HEK293 (cell line): ENCODE results near the gene EPS8.

Experiments
- CTCF ChIA-PET: fragments of 350-600 bp; formaldehyde crosslinking; extraction: SDS; loops from one replicate; lab custom pipeline; 2021; ENCODE audit warnings: antibody characterized with exemption; lab: Yijun Ruan, JAX
- POLR2A ChIA-PET: fragments of 300-600 bp; formaldehyde crosslinking; extraction: SDS; loops from one replicate; lab custom pipeline; 2020; ENCODE audit warnings: antibody characterized with exemption, inconsistent platforms; lab: Yijun Ruan, JAX
- H3K27ac ChIP-seq: fragments of 200-500 bp; sonication (Bioruptor generic); 2 replicates; pipeline ENCODE4 v1.5.1; 2014; ENCODE audit warnings: low read depth, low read length, control low read depth, inconsistent platforms; ENCODE audit errors: extremely low read depth
- H3K36me3 ChIP-seq, 2 experiments: fragments of 200-500 bp in 1 of 2; sonication (Bioruptor generic) in 1 of 2; 1 replicate in 1 of 2; 2 replicates in 1 of 2; pipeline ENCODE4 v1.5.1; 2014 to 2017; ENCODE audit warnings: inconsistent platforms in 2 of 2, low read length in 2 of 2; ENCODE audit not compliant: control insufficient read depth in 2 of 2, insufficient read depth in 1 of 2
- H3K4me1 ChIP-seq: fragments of 200-500 bp; sonication (Bioruptor generic); 2 replicates; pipeline ENCODE4 v1.5.1; 2014; ENCODE audit warnings: mild to moderate bottlenecking, low read length, inconsistent platforms; ENCODE audit not compliant: control insufficient read depth, insufficient read depth
- H3K4me3 ChIP-seq: 2 replicates; pipeline ENCODE4 v1.5.1; 2011; ENCODE audit warnings: low read depth, mild to moderate bottlenecking, control low read depth, low read length, moderate library complexity
- H3K9me3 ChIP-seq: fragments of 200-500 bp; sonication (Bioruptor generic); 2 replicates; pipeline ENCODE4 v1.5.1; 2014; ENCODE audit warnings: low read depth, low read length, inconsistent platforms; ENCODE audit not compliant: control insufficient read depth, insufficient read depth
- GLI4 ChIP-seq: fragments of 450-650 bp; formaldehyde crosslinking; IDR thresholded peaks from 2 replicates; pipeline ENCODE4 v1.5.1; 2016; ENCODE audit warnings: missing biosample characterization, missing genetic modification characterization
- INSM2 ChIP-seq: fragments of 450-650 bp; formaldehyde crosslinking; IDR thresholded peaks from 2 replicates; pipeline ENCODE4 v1.5.1; 2016; ENCODE audit warnings: missing biosample characterization, missing genetic modification characterization
- KLF9 ChIP-seq: fragments of 450-650 bp; formaldehyde crosslinking; IDR thresholded peaks from 2 replicates; pipeline ENCODE4 v1.5.1; 2016; ENCODE audit warnings: missing biosample characterization, missing genetic modification characterization, low read depth
- MEIS1 ChIP-seq: sonication (generic); formaldehyde crosslinking; IDR thresholded peaks from 2 replicates; pipeline ENCODE4 v1.8.1; 2022; ENCODE audit warnings: missing genetic modification reagents, mild to moderate bottlenecking, borderline replicate concordance
- OVOL3 ChIP-seq: fragments of 450-650 bp; formaldehyde crosslinking; IDR thresholded peaks from 2 replicates; pipeline ENCODE4 v1.5.1; 2016; ENCODE audit warnings: missing biosample characterization, missing genetic modification characterization
- PRDM2 ChIP-seq: fragments of 450-650 bp; formaldehyde crosslinking; IDR thresholded peaks from 2 replicates; pipeline ENCODE4 v1.5.1; 2016; ENCODE audit warnings: missing biosample characterization, missing genetic modification characterization, borderline replicate concordance
- SP3 ChIP-seq: fragments of 450-650 bp; formaldehyde crosslinking; IDR thresholded peaks from 2 replicates; pipeline ENCODE4 v1.5.1; 2016; ENCODE audit warnings: missing biosample characterization, missing genetic modification characterization
- SP7 ChIP-seq: fragments of 450-650 bp; formaldehyde crosslinking; IDR thresholded peaks from 2 replicates; pipeline ENCODE4 v1.5.1; 2016; ENCODE audit warnings: missing biosample characterization, missing genetic modification characterization
- TSHZ1 ChIP-seq: fragments of 450-650 bp; formaldehyde crosslinking; IDR thresholded peaks from 2 replicates; pipeline ENCODE4 v1.5.1; 2016; ENCODE audit warnings: missing biosample characterization, missing genetic modification characterization, borderline replicate concordance
- YY1 ChIP-seq: fragments of 450-650 bp; formaldehyde crosslinking; IDR thresholded peaks from 2 replicates; pipeline ENCODE4 v1.5.1; 2018; ENCODE audit warnings: missing biosample characterization, missing genetic modification characterization
- ZNF112 ChIP-seq: fragments of 450-650 bp; formaldehyde crosslinking; IDR thresholded peaks from 2 replicates; pipeline ENCODE4 v1.5.0; 2017; ENCODE audit warnings: missing biosample characterization, missing genetic modification characterization
- ZNF148 ChIP-seq: fragments of 450-650 bp; formaldehyde crosslinking; IDR thresholded peaks from 2 replicates; pipeline ENCODE4 v1.5.0; 2017; ENCODE audit warnings: missing biosample characterization, missing genetic modification characterization, borderline replicate concordance
- ZNF280D ChIP-seq: fragments of 450-650 bp; formaldehyde crosslinking; IDR thresholded peaks from 2 replicates; pipeline ENCODE4 v1.5.1; 2016; ENCODE audit warnings: missing biosample characterization, missing genetic modification characterization
- ZNF548 ChIP-seq: fragments of 450-650 bp; formaldehyde crosslinking; IDR thresholded peaks from 2 replicates; pipeline ENCODE4 v1.5.1; 2016; ENCODE audit warnings: missing biosample characterization, missing genetic modification characterization
- ZNF660 ChIP-seq: fragments of 450-650 bp; IDR thresholded peaks from 2 replicates; pipeline ENCODE4 v1.5.1; 2018; ENCODE audit warnings: missing biosample characterization, mild to moderate bottlenecking, missing genetic modification characterization
- ZNF670 ChIP-seq: fragments of 450-650 bp; formaldehyde crosslinking; IDR thresholded peaks from 2 replicates; pipeline ENCODE4 v1.5.1; 2016; ENCODE audit warnings: missing biosample characterization, missing genetic modification characterization, low read depth
- ZNF692 ChIP-seq: fragments of 450-650 bp; formaldehyde crosslinking; IDR thresholded peaks from 2 replicates; pipeline ENCODE4 v1.5.1; 2016; ENCODE audit warnings: missing biosample characterization, missing genetic modification characterization

EPS8 gene

GRCh38 chr12:15682826-15683225, 106.4 kb downstream of the EPS8 start (continued):
- TF ChIP-seq ZNF148 (tag by site-specific recombination) (no peak), ZNF548 (tag by site-specific recombination) (no peak), MEIS1 (no peak), OVOL3 (tag by site-specific recombination) (no peak)

- ChIA-PET POLR2A (no interaction called here), CTCF (no interaction called here)
- Histone ChIP-seq H3K4me3 (no peak overlapping the region), H3K36me3 (no peaks in the 10 kb centered on the region), H3K4me1 (peaks cover 5% of the 10 kb centered on the region; the same call in 1 of the 2 replicates), H3K9me3 (no peaks in the 10 kb centered on the region), H3K27ac (no peak overlapping the region)
- TF ChIP-seq ZNF112 (tag by site-specific recombination), result no peak
- no peak for TF ChIP-seq TSHZ1 (tag by site-specific recombination)
- TF ChIP-seq PRDM2 (tag by site-specific recombination), result no peak
- no peak for TF ChIP-seq ZNF280D (tag by site-specific recombination)
- no peak for TF ChIP-seq GLI4 (tag by site-specific recombination)
- TF ChIP-seq ZNF692 (tag by site-specific recombination), result no peak
- no peak for TF ChIP-seq KLF9 (tag by site-specific recombination)
- no peak for TF ChIP-seq SP7 (tag by site-specific recombination)
- no peak for TF ChIP-seq ZNF660
- TF ChIP-seq SP3 (tag by site-specific recombination), result no peak
- no peak for TF ChIP-seq INSM2 (tag by site-specific recombination)
- no peak for TF ChIP-seq YY1
- TF ChIP-seq ZNF670, result no peak
Measured at GRCh38 chr12:15679151-15679550, 110.0 kb downstream of the EPS8 start.
